Measurements from ENCODE around the gene USP32. TPM values are rescaled to one million over a fixed set of nuclear protein-coding genes. Genes with fewer than 3 reads are reported as not detected.

USP32 gene
- total and polyA plus RNA-seq, 10 of the 15 experiments (the other 5 are each of a cell fraction or from before 2014, with no cell fraction given): 7.8 to 37.3 (median 25.5) TPM

- TF ChIP-seq, protein P1, sequence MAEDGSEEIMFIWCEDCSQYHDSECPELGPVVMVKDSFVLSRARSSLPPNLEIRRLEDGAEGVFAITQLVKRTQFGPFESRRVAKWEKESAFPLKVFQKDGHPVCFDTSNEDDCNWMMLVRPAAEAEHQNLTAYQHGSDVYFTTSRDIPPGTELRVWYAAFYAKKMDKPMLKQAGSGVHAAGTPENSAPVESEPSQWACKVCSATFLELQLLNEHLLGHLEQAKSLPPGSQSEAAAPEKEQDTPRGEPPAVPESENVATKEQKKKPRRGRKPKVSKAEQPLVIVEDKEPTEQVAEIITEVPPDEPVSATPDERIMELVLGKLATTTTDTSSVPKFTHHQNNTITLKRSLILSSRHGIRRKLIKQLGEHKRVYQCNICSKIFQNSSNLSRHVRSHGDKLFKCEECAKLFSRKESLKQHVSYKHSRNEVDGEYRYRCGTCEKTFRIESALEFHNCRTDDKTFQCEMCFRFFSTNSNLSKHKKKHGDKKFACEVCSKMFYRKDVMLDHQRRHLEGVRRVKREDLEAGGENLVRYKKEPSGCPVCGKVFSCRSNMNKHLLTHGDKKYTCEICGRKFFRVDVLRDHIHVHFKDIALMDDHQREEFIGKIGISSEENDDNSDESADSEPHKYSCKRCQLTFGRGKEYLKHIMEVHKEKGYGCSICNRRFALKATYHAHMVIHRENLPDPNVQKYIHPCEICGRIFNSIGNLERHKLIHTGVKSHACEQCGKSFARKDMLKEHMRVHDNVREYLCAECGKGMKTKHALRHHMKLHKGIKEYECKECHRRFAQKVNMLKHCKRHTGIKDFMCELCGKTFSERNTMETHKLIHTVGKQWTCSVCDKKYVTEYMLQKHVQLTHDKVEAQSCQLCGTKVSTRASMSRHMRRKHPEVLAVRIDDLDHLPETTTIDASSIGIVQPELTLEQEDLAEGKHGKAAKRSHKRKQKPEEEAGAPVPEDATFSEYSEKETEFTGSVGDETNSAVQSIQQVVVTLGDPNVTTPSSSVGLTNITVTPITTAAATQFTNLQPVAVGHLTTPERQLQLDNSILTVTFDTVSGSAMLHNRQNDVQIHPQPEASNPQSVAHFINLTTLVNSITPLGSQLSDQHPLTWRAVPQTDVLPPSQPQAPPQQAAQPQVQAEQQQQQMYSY (CRISPR knock-in tag; IDR thresholded peaks at IDR 0.05): no peak
- TF ChIP-seq NBN (IDR thresholded peaks at IDR 0.05): no peak
- no peak for TF ChIP-seq GATAD2B (conservative IDR thresholded peaks at IDR 0.05; ENCODE audit: low read depth)
- 0 out of 2 replicates have a peak, but pooled peaks have one; percentile 36 for TF ChIP-seq BCL11A (IDR thresholded peaks at IDR 0.05; ENCODE audit: low read depth, low read length)
- TF ChIP-seq RUNX3 (IDR thresholded peaks at IDR 0.05; ENCODE audit: low read length): peak; percentile 21; the same call in 1 of the 2 replicates
- no peak for TF ChIP-seq MEF2A (IDR thresholded peaks at IDR 0.05; ENCODE audit: insufficient read depth, low read depth, low read length)
- TF ChIP-seq MEF2B (IDR thresholded peaks at IDR 0.05; ENCODE audit: partially characterized antibody, poor library complexity, severe bottlenecking): no peak
- TF ChIP-seq RAD21 (IDR thresholded peaks at IDR 0.05; ENCODE audit: insufficient read depth, low read depth, low read length): no peak
- TF ChIP-seq MTA2 (IDR thresholded peaks at IDR 0.05; ENCODE audit: low read depth): peak; percentile 49; the same call in 1 of the 2 replicates
- TF ChIP-seq BCLAF1 (IDR thresholded peaks at IDR 0.05): no peak
- TF ChIP-seq, protein P2, sequence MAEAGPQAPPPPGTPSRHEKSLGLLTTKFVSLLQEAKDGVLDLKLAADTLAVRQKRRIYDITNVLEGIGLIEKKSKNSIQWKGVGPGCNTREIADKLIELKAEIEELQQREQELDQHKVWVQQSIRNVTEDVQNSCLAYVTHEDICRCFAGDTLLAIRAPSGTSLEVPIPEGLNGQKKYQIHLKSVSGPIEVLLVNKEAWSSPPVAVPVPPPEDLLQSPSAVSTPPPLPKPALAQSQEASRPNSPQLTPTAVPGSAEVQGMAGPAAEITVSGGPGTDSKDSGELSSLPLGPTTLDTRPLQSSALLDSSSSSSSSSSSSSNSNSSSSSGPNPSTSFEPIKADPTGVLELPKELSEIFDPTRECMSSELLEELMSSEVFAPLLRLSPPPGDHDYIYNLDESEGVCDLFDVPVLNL (IDR thresholded peaks at IDR 0.05; ENCODE audit: low read depth, low read length): no peak
- no peak for TF ChIP-seq CHD1 (IDR thresholded peaks at IDR 0.05; ENCODE audit: low read depth, low read length)
- TF ChIP-seq, protein P3, sequence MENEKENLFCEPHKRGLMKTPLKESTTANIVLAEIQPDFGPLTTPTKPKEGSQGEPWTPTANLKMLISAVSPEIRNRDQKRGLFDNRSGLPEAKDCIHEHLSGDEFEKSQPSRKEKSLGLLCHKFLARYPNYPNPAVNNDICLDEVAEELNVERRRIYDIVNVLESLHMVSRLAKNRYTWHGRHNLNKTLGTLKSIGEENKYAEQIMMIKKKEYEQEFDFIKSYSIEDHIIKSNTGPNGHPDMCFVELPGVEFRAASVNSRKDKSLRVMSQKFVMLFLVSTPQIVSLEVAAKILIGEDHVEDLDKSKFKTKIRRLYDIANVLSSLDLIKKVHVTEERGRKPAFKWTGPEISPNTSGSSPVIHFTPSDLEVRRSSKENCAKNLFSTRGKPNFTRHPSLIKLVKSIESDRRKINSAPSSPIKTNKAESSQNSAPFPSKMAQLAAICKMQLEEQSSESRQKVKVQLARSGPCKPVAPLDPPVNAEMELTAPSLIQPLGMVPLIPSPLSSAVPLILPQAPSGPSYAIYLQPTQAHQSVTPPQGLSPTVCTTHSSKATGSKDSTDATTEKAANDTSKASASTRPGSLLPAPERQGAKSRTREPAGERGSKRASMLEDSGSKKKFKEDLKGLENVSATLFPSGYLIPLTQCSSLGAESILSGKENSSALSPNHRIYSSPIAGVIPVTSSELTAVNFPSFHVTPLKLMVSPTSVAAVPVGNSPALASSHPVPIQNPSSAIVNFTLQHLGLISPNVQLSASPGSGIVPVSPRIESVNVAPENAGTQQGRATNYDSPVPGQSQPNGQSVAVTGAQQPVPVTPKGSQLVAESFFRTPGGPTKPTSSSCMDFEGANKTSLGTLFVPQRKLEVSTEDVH (IDR thresholded peaks at IDR 0.05; ENCODE audit: low read depth, partially characterized antibody): no peak
- TF ChIP-seq ATF2 (IDR thresholded peaks at IDR 0.05; ENCODE audit: low read length): peak; percentile 53; the same call in 1 of the 2 replicates
- TF ChIP-seq ETV6 (conservative IDR thresholded peaks at IDR 0.05 in 1 of 2, IDR thresholded peaks at IDR 0.05 in 1 of 2; ENCODE audit: borderline replicate concordance in 1 of 2, low read depth in 1 of 2): peak in 1 of 2 experiments; percentile 70; a peak in 3 of 4 replicates
Measured at GRCh38 chr17:60395508-60396065, 3.7 kb upstream of the USP32 start (continued).

Measured in GM12878 (cell line).